ENCODE measurements around the gene PKHD1. TPM values are rescaled to one million over a fixed set of nuclear protein-coding genes. Genes with fewer than 3 reads are reported as not detected.

The PKHD1 gene
- total and polyA plus RNA-seq, 9 donors, result 0.01 to 0.12 (median 0.05) TPM; not detected in 3

- no peaks in the 10 kb centered on the region for H3K27me3 ChIP-seq
- no peak for DNase-seq
- no peak for TF ChIP-seq POLR2A (IDR thresholded peaks at IDR 0.05)
- no peak for TF ChIP-seq EP300 (IDR thresholded peaks at IDR 0.05)
- no peak for TF ChIP-seq CTCF (IDR thresholded peaks at IDR 0.05)
- no peaks in the 10 kb centered on the region for H3K4me1 ChIP-seq (ENCODE audit: insufficient read depth)
- H3K9me3 ChIP-seq, result no peaks in the 10 kb centered on the region
- intact Hi-C loops (cut with DNase I), result no loop called here
- no peak overlapping the region for H3K27ac ChIP-seq
- no peaks in the 10 kb centered on the region for H3K36me3 ChIP-seq
- H3K4me3 ChIP-seq, result no peak overlapping the region
Measured at GRCh38 chr6:52041134-52041533, 46.3 kb downstream of the PKHD1 start.

- TF ChIP-seq CTCF (IDR thresholded peaks at IDR 0.05), result no peak
- no peak for TF ChIP-seq EP300 (IDR thresholded peaks at IDR 0.05)
- TF ChIP-seq POLR2A (IDR thresholded peaks at IDR 0.05), result no peak
- Histone ChIP-seq H3K36me3 (no peaks in the 10 kb centered on the region), H3K4me1 (ENCODE audit: insufficient read depth) (no peaks in the 10 kb centered on the region), H3K27me3 (no peaks in the 10 kb centered on the region), H3K9me3 (no peaks in the 10 kb centered on the region), H3K27ac (no peak overlapping the region), H3K4me3 (no peak overlapping the region)
- no peak for DNase-seq
- 38 to 44% (median 39%) methylated on average over 2 of the region's 2 CpGs for WGBS, 3 donors
- intact Hi-C loops (cut with DNase I), result no loop called here
Measured at GRCh38 chr6:52027699-52028098, 59.7 kb downstream of the PKHD1 start.

DNA sequence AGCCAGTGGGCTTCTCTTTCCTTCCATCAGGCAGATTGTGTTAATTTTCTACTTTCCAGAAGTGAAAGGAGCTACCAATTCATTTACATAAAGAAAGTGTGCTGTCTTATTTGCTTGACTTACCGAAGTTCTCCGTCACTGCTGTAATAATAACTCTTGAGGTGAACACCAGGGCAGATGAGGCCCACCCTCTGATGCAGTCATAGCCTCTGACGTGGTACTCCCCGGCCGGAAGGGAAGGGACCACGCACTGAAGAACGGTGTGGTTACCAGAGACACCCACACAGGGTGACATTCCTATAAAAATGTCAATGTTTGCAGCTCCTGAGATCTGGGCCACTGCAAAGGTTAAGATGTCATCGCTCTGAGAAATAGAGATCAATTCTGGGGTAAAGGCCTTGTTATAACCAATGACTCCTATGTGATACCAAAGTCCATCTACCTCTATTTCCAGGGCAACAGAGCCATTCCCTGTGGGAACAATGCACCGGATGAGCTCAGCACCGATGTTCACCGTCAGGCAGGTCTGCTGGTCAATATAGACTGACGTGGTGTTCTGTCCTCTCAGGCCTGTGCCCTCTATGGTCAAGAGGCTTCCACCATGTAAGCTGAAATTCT, 62.9 kb downstream of the PKHD1 start:
- WGBS, 3 donors, result 86 to 87% (median 86%) methylated on average over 12 of the region's 12 CpGs
- intact Hi-C loops (cut with DNase I), result no loop called here
- H3K4me3 ChIP-seq, result no peak overlapping the region
- no peaks in the 10 kb centered on the region for H3K9me3 ChIP-seq
- H3K27ac ChIP-seq, result no peak overlapping the region
- no peaks in the 10 kb centered on the region for H3K27me3 ChIP-seq
- H3K36me3 ChIP-seq, result no peaks in the 10 kb centered on the region
- no peaks in the 10 kb centered on the region for H3K4me1 ChIP-seq (ENCODE audit: insufficient read depth)
- TF ChIP-seq CTCF (IDR thresholded peaks at IDR 0.05), result no peak
- TF ChIP-seq POLR2A (IDR thresholded peaks at IDR 0.05), result no peak
- no peak for TF ChIP-seq EP300 (IDR thresholded peaks at IDR 0.05)
- DNase-seq, result no peak

- Histone ChIP-seq H3K27me3 (no peaks in the 10 kb centered on the region), H3K27ac (no peak overlapping the region), H3K36me3 (no peaks in the 10 kb centered on the region), H3K4me1 (ENCODE audit: insufficient read depth) (no peaks in the 10 kb centered on the region), H3K4me3 (no peak overlapping the region), H3K9me3 (no peaks in the 10 kb centered on the region)
- WGBS, 3 donors, result 58 to 63% (median 63%) methylated on average over 3 of the region's 3 CpGs
- intact Hi-C loops (cut with DNase I), result no loop called here
- no peak for DNase-seq
- TF ChIP-seq CTCF (IDR thresholded peaks at IDR 0.05) (no peak), POLR2A (IDR thresholded peaks at IDR 0.05) (no peak), EP300 (IDR thresholded peaks at IDR 0.05) (no peak)
Measured at GRCh38 chr6:52022675-52023074, 64.7 kb downstream of the PKHD1 start.
